Endothelial cell (in vitro differentiated cells): ENCODE data around the gene AP1M1. TPM values are rescaled to one million over a fixed set of nuclear protein-coding genes. Genes with fewer than 3 reads are reported as not detected.

ENCODE experiments used
- DNase-seq: peaks from one replicate; pipeline ENCODE4 v3.0.0; 2021; ENCODE audit warnings: low spot score
- H3K27ac Mint-ChIP-seq: one replicate; pipeline ENCODE4 v1.8.0; 2021; ENCODE audit warnings: mixed read lengths, inconsistent platforms; ENCODE audit not compliant: unreplicated experiment
- H3K27me3 Mint-ChIP-seq: one replicate; pipeline ENCODE4 v1.8.0; 2021; ENCODE audit warnings: mild to moderate bottlenecking, moderate library complexity, mixed read lengths, inconsistent platforms; ENCODE audit not compliant: unreplicated experiment
- H3K36me3 Mint-ChIP-seq: one replicate; pipeline ENCODE4 v1.8.0; 2021; ENCODE audit warnings: mild to moderate bottlenecking, low read depth, mixed read lengths, inconsistent platforms; ENCODE audit not compliant: unreplicated experiment
- H3K4me1 Mint-ChIP-seq: one replicate; pipeline ENCODE4 v1.8.0; 2021; ENCODE audit warnings: mild to moderate bottlenecking, mixed read lengths, inconsistent platforms; ENCODE audit not compliant: unreplicated experiment
- H3K4me3 Mint-ChIP-seq: one replicate; pipeline ENCODE4 v1.8.0; 2021; ENCODE audit warnings: mild to moderate bottlenecking, mixed read lengths, inconsistent platforms; ENCODE audit not compliant: unreplicated experiment
- H3K9me3 Mint-ChIP-seq: one replicate; pipeline ENCODE4 v1.8.0; 2021; ENCODE audit warnings: mixed read lengths, inconsistent platforms; ENCODE audit not compliant: unreplicated experiment
- CTCF ChIP-seq: fragments of 200-600 bp; sonication (generic); IDR thresholded peaks from one replicate; pipeline ENCODE4 v1.5.0; 2021; ENCODE audit warnings: antibody characterized with exemption; ENCODE audit not compliant: unreplicated experiment
- total RNA-seq: library from RNA; stranded (reverse); fragmentation: NEBNext Ultra II Directional; extraction: Animal tissue kit (Norgen Biotek cat#: 25700); gene quantifications from one replicate; pipeline ENCODE4 v1.2.1, GENCODE V29; 2021; ENCODE audit not compliant: unreplicated experiment

AP1M1 gene
- total RNA-seq, 1 donor from 2014 or later: 76.0 TPM

- Mint-ChIP-seq H3K27me3 (no peaks in the 10 kb centered on the region), H3K36me3 (peaks cover 42% of the 10 kb centered on the region), H3K4me3 (no peak overlapping the region), H3K4me1 (no peaks in the 10 kb centered on the region), H3K9me3 (peaks cover 6% of the 10 kb centered on the region), H3K27ac (no peak overlapping the region)
- DNase-seq: no peak
- TF ChIP-seq CTCF: no peak
Measured at GRCh38 chr19:16225279-16226183, 27.8 kb downstream of the AP1M1 start.

- Mint-ChIP-seq H3K4me3 (no peak overlapping the region), H3K9me3 (peaks cover under 1% of the 10 kb centered on the region), H3K4me1 (no peaks in the 10 kb centered on the region), H3K27ac (no peak overlapping the region), H3K27me3 (peaks cover 2% of the 10 kb centered on the region), H3K36me3 (peaks cover 40% of the 10 kb centered on the region)
- TF ChIP-seq CTCF: no peak
- DNase-seq: no peak
Measured at GRCh38 chr19:16226184-16226591, 28.5 kb downstream of the AP1M1 start.

- H3K27me3 Mint-ChIP-seq: peaks cover 4% of the 10 kb centered on the region
- TF ChIP-seq CTCF: no peak
Measured at GRCh38 chr19:16226878-16227836, 29.4 kb downstream of the AP1M1 start.

GRCh38 chr19:16227837-16228636 lies 30.3 kb downstream of the AP1M1 start:
- Mint-ChIP-seq H3K27me3 (peaks cover 8% of the 10 kb centered on the region), H3K27ac (no peak overlapping the region), H3K9me3 (no peaks in the 10 kb centered on the region), H3K36me3 (peaks cover 34% of the 10 kb centered on the region), H3K4me3 (no peak overlapping the region), H3K4me1 (no peaks in the 10 kb centered on the region)
- DNase-seq: no peak
- no peak for TF ChIP-seq CTCF

More at GRCh38 chr19:16226878-16227836, 29.4 kb downstream of the AP1M1 start:
- Mint-ChIP-seq H3K4me1 (no peaks in the 10 kb centered on the region), H3K9me3 (no peaks in the 10 kb centered on the region), H3K27ac (no peak overlapping the region), H3K4me3 (no peak overlapping the region), H3K36me3 (peaks cover 36% of the 10 kb centered on the region)
- no peak for DNase-seq
